Measurements from ENCODE around the gene TCERG1L. TPM values are rescaled to one million over a fixed set of nuclear protein-coding genes. Genes with fewer than 3 reads are reported as not detected.

The TCERG1L gene
- total RNA-seq, 4 donors from 2014 or later, result 0.12 TPM; not detected in 3

DNA sequence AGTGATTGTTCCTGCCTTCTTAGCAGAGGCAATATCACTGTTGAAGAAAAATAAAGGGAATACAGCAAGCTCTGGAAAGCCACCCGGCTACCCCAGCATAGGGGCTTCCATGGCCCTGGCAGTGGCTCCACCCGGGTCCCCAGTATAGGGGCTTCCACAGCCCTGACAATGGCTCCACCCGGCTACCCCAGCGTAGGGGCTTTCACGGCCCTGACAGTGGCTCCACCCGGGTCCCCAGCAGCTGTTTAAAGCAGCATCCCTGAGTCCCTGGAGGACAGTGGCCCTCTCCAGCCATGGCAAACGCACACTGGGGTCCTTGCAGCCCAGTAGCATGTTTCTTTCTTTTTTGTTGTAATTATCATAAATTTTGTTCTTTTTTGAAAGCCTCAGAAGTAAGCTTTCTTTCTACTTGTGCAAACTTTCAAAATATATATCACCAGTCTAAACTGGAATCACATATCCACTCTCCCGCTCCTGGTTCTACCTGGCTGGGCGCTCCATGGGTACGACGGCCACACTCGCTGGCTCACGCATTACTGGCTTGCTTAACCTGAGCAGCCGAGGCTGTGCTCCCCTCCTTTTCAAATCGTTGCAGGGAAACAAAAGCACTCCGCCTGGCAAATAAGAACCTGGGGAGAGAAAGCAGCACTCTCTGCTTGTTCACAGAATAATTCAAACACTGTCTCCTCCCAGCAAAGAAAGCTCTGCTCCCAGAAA is 62.1 kb downstream of the TCERG1L start:
- TF ChIP-seq, protein P1, sequence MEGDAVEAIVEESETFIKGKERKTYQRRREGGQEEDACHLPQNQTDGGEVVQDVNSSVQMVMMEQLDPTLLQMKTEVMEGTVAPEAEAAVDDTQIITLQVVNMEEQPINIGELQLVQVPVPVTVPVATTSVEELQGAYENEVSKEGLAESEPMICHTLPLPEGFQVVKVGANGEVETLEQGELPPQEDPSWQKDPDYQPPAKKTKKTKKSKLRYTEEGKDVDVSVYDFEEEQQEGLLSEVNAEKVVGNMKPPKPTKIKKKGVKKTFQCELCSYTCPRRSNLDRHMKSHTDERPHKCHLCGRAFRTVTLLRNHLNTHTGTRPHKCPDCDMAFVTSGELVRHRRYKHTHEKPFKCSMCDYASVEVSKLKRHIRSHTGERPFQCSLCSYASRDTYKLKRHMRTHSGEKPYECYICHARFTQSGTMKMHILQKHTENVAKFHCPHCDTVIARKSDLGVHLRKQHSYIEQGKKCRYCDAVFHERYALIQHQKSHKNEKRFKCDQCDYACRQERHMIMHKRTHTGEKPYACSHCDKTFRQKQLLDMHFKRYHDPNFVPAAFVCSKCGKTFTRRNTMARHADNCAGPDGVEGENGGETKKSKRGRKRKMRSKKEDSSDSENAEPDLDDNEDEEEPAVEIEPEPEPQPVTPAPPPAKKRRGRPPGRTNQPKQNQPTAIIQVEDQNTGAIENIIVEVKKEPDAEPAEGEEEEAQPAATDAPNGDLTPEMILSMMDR (IDR thresholded peaks at IDR 0.05), result no peak
- no peak for TF ChIP-seq POLR2A (IDR thresholded peaks at IDR 0.05)
- no peak for TF ChIP-seq POLR2AphosphoS5 (IDR thresholded peaks at IDR 0.05)
- TF ChIP-seq EP300 (IDR thresholded peaks at IDR 0.05), result no peak
- no peak overlapping the region for H3K4me3 ChIP-seq
- no peaks in the 10 kb centered on the region for H3K4me1 ChIP-seq
- no peak overlapping the region for H3K27ac ChIP-seq
- H3K36me3 ChIP-seq, result no peaks in the 10 kb centered on the region
- ATAC-seq, result no peak
- no peaks in the 10 kb centered on the region for H3K9me3 ChIP-seq
- 46 to 74% methylated on average over 5 to 12 of the region's 16 CpGs for WGBS, 2 donors (ENCODE audit: low coverage in 1 of 2)
- H3K27me3 ChIP-seq, result peaks cover 93% of the 10 kb centered on the region

- no peaks in the 10 kb centered on the region for H3K4me1 ChIP-seq
- H3K4me3 ChIP-seq, result no peak overlapping the region
- H3K27ac ChIP-seq, result no peak overlapping the region
- H3K27me3 ChIP-seq, result peaks cover 91% of the 10 kb centered on the region
- no peak for ATAC-seq
- TF ChIP-seq EP300 (IDR thresholded peaks at IDR 0.05) (no peak), POLR2AphosphoS5 (IDR thresholded peaks at IDR 0.05) (no peak), POLR2A (IDR thresholded peaks at IDR 0.05) (no peak)
- TF ChIP-seq, protein P1 (IDR thresholded peaks at IDR 0.05), result no peak
- WGBS, 2 donors (ENCODE audit: low coverage in 1 of 2), result 71 to 76% methylated on average over 2 to 5 of the region's 20 CpGs
- H3K9me3 ChIP-seq, result no peaks in the 10 kb centered on the region
- H3K36me3 ChIP-seq, result no peaks in the 10 kb centered on the region
These were observed 63.0 kb downstream of the TCERG1L start for GRCh38 chr10:131248376-131249165.

DNA sequence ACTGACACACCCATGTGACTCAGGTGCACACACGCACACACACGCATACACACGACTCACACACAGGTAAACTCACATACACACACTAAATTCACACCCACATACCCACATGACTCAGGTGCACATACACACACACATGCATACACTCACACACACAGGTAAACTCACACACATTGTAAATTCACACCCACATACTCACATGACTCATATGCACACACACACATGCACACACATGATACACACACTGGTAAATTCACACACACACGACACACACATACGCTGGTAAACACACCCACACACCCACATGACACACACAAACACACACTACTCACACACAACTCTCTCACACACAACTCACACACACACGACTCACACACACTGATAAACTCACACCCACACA is 63.6 kb downstream of the TCERG1L start:
- WGBS, 2 donors (ENCODE audit: low coverage in 1 of 2), result 69 to 76% methylated on average over 5 to 6 of the region's 6 CpGs
- Histone ChIP-seq H3K9me3 (no peaks in the 10 kb centered on the region), H3K27me3 (peaks cover 84% of the 10 kb centered on the region)

GRCh38 chr10:131246775-131247174 is 64.7 kb downstream of the TCERG1L start:
- H3K36me3 ChIP-seq, result no peaks in the 10 kb centered on the region
- TF ChIP-seq POLR2AphosphoS5 (IDR thresholded peaks at IDR 0.05), result no peak
- no peak for TF ChIP-seq EP300 (IDR thresholded peaks at IDR 0.05)
- no peak for TF ChIP-seq POLR2A (IDR thresholded peaks at IDR 0.05)
- TF ChIP-seq, protein P1 (IDR thresholded peaks at IDR 0.05), result no peak
- peaks cover 73% of the 10 kb centered on the region for H3K27me3 ChIP-seq
- H3K9me3 ChIP-seq, result no peaks in the 10 kb centered on the region
- no peak overlapping the region for H3K4me3 ChIP-seq
- ATAC-seq, result no peak
- no peaks in the 10 kb centered on the region for H3K4me1 ChIP-seq
- 66 to 87% methylated on average over 3 to 6 of the region's 17 CpGs for WGBS, 2 donors (ENCODE audit: low coverage in 1 of 2)
- no peak overlapping the region for H3K27ac ChIP-seq

More for the DNA sequence above, 63.6 kb downstream of the TCERG1L start:
- no peak for ATAC-seq
- Histone ChIP-seq H3K4me3 (no peak overlapping the region), H3K4me1 (no peaks in the 10 kb centered on the region), H3K36me3 (no peaks in the 10 kb centered on the region), H3K27ac (no peak overlapping the region)
- TF ChIP-seq POLR2AphosphoS5 (IDR thresholded peaks at IDR 0.05) (no peak), EP300 (IDR thresholded peaks at IDR 0.05) (no peak), POLR2A (IDR thresholded peaks at IDR 0.05) (no peak)
- TF ChIP-seq, protein P1 (IDR thresholded peaks at IDR 0.05), result no peak

All from gastroesophageal sphincter (tissue), 4 donors.